ENCODE results near the gene PGLYRP2. TPM values are rescaled to one million over a fixed set of nuclear protein-coding genes. Genes with fewer than 3 reads are reported as not detected.

The PGLYRP2 gene
- total RNA-seq, 1 donor from 2014 or later = not detected

- H3K27me3 Mint-ChIP-seq = peaks cover 55% of the 10 kb centered on the region
- H3K27ac Mint-ChIP-seq = no peak overlapping the region
- no peak for TF ChIP-seq CTCF (IDR thresholded peaks at IDR 0.05; ENCODE audit: unreplicated experiment)
- H3K36me3 Mint-ChIP-seq (ENCODE audit: insufficient read depth) = no peaks in the 10 kb centered on the region
- H3K4me3 Mint-ChIP-seq (ENCODE audit: low read depth) = no peak overlapping the region
- H3K4me1 Mint-ChIP-seq (ENCODE audit: low read depth) = no peaks in the 10 kb centered on the region
- no peaks in the 10 kb centered on the region for H3K9me3 Mint-ChIP-seq (ENCODE audit: low read depth)
- DNase-seq (ENCODE audit: low spot score, unreplicated experiment) = no peak
Observed at GRCh38 chr19:15466851-15467733, 12.2 kb downstream of the PGLYRP2 start.

DNA sequence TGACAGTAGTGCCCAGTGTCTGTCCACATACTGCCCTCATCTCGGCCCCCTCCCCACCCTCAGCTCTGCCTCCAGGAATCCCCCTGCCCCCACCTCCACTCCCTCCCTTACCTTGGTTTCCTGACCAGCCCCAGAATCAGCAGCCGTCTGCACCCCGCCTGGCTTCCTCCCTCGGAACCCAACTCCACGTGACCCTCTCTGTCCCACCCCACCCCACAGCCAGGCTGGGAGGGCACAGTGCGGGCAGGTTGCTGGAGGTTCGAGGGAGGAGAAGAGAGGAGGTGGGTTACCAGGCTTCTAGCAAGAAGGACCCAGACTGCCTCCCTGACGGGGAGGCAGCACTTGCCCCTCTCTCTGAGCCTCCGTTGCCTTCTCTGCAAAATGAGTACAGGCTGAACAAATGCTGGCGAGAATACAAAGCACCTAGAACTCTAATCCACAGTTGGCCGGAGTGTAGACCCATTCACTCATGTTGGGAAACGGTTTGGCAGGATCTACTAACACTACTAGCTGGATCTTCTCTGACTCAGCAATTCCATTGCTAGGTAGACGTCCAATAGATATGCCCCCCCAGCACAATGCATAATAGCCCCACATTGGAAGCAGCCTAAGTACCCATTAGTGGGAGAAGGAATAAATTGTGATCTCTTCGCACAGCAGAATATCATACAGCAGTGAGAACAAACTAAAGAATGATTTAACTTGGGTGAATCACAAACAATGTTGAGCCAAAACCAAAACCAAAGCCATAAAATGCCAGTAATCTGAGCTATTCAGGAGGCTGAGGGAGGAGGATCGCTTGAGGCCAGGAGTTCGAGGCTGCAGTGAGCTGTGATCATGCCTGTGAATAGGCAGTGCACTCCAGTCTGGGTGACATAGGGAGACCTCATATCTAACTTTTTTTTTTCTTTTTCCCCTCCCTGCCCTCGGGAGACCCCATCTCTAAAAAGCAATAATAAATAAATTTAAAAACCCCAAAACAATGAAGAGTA, 14.6 kb downstream of the PGLYRP2 start, which contains the start of gene RASAL3:
Gene RASAL3 (minus strand): TSS at position 151 of the 992 bp plus-strand sequence. CDS start 186 bp downstream, outside the sequence.
- Mint-ChIP-seq H3K27ac (no peak within 1 kb of the TSS), H3K9me3 (ENCODE audit: low read depth) (no peaks in the 10 kb centered on the region), H3K4me3 (ENCODE audit: low read depth) (no peak within 1 kb of the TSS), H3K4me1 (ENCODE audit: low read depth) (no peaks in the 10 kb centered on the region), H3K27me3 (peaks cover 68% of the 10 kb centered on the region), H3K36me3 (ENCODE audit: insufficient read depth) (no peaks in the 10 kb centered on the region)
- TF ChIP-seq CTCF (IDR thresholded peaks at IDR 0.05; ENCODE audit: unreplicated experiment) = no peak
- DNase-seq (ENCODE audit: low spot score, unreplicated experiment) = no peak

DNA sequence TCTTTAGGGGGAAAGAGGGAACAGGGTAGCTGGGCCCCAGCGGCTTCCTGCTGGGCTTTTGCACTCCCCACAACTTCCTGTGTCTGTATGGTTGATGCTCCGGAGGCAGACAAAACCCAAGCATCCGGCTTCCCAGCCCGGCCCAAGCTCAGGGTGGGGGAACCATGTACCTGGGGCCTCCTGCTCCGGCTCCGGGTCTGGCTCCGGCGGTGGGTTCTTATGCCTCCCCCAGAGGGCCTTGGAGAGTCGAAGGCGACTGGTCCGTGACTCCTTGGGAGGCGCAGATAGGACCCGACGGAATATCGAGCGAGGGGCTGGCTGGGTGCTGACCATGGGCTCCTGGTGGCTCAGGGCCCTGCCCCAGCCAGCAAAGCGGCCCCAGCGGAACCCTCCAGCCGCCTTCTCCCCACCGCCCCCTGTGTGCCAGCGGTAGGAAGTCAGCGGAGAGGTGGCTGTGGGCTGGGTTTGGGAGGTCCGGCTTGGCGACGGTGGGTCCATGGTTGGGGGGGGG, 15.4 kb downstream of the PGLYRP2 start:
- TF ChIP-seq CTCF (IDR thresholded peaks at IDR 0.05; ENCODE audit: unreplicated experiment) = no peak
- peaks cover 68% of the 10 kb centered on the region for H3K27me3 Mint-ChIP-seq
- no peaks in the 10 kb centered on the region for H3K4me1 Mint-ChIP-seq (ENCODE audit: low read depth)
- H3K9me3 Mint-ChIP-seq (ENCODE audit: low read depth) = no peaks in the 10 kb centered on the region
- H3K36me3 Mint-ChIP-seq (ENCODE audit: insufficient read depth) = no peaks in the 10 kb centered on the region
- H3K4me3 Mint-ChIP-seq (ENCODE audit: low read depth) = no peak overlapping the region
- H3K27ac Mint-ChIP-seq = no peak overlapping the region
- no peak for DNase-seq (ENCODE audit: low spot score, unreplicated experiment)

DNA sequence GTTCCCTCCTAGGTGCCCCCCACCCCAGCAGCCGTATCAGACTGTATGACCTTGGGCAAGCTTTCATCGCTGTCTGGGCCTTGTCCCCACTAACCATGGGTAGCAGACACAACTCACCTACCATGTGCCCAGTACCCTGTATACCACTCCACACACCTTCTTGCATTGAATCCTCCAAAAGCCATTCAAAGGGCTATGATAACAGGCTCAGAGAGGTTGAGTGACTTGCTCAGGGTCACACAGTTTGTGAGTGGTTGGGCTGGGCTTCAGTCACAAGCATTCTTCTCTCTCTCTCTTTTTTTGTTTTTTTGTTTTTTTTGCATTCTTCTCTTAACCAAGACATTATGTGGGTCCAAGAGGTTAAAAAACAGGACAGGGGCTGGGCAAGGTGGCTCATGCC, 17.6 kb downstream of the PGLYRP2 start:
- Mint-ChIP-seq H3K9me3 (ENCODE audit: low read depth) (no peaks in the 10 kb centered on the region), H3K4me1 (ENCODE audit: low read depth) (no peaks in the 10 kb centered on the region), H3K4me3 (ENCODE audit: low read depth) (no peak overlapping the region), H3K27me3 (peaks cover 58% of the 10 kb centered on the region), H3K36me3 (ENCODE audit: insufficient read depth) (no peaks in the 10 kb centered on the region), H3K27ac (no peak overlapping the region)
- no peak for TF ChIP-seq CTCF (IDR thresholded peaks at IDR 0.05; ENCODE audit: unreplicated experiment)
- no peak for DNase-seq (ENCODE audit: low spot score, unreplicated experiment)

Measured in progenitor cell of endocrine pancreas (in vitro differentiated cells).